ENCODE measurements around the gene F12.

The F12 gene

GRCh38 chr5:177368869-177369644 lies 40.3 kb downstream of the F12 start:
- no peak overlapping the region for H3K4me3 ChIP-seq (ENCODE audit: low read depth, low read length)
- DNase-seq (ENCODE audit: low read depth, low spot score): no peak
- in situ Hi-C loops (cut with HindIII; ENCODE audit: low sequenced_read_pairs): no loop called here
- peak; percentile 74 for TF ChIP-seq CTCF (IDR thresholded peaks at IDR 0.05; ENCODE audit: low read depth, low read length)

- in situ Hi-C loops (cut with HindIII; ENCODE audit: low sequenced_read_pairs): no loop called here
- no peak for TF ChIP-seq CTCF (IDR thresholded peaks at IDR 0.05; ENCODE audit: low read depth, low read length)
- no peak for DNase-seq (ENCODE audit: low read depth, low spot score)
- H3K4me3 ChIP-seq (ENCODE audit: low read depth, low read length): no peak overlapping the region
Observed at GRCh38 chr5:177367981-177368868, 41.1 kb downstream of the F12 start.

DNA sequence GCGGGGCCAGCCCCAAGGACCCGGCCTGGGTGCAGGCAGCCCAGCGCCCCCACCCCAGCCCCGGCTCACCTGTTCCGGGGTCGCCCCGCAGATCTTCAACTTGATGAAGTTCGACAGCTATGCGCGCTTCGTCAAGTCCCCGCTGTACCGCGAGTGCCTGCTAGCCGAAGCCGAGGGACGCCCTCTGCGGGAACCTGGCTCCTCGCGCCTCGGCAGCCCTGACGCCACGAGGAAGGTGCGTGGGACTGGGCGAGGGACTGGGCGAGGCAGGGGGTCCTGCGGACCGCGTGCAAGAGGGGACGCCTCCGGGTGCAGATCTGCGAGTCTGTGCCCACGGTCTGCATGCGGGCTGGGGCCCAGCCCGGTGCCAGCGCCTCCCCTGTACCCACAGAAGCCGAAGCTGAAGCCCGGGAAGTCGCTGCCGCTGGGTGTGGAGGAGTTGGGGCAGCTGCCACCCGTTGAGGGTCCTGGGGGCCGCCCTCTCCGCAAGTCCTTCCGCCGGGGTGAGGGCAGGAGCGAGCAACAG lies 42.0 kb downstream of the F12 start:
- in situ Hi-C loops (cut with HindIII; ENCODE audit: low sequenced_read_pairs): no loop called here
- no peak for DNase-seq (ENCODE audit: low read depth, low spot score)
- H3K4me3 ChIP-seq (ENCODE audit: low read depth, low read length): peak overlapping the region; percentile 38
- no peak for TF ChIP-seq CTCF (IDR thresholded peaks at IDR 0.05; ENCODE audit: low read depth, low read length)

DNA sequence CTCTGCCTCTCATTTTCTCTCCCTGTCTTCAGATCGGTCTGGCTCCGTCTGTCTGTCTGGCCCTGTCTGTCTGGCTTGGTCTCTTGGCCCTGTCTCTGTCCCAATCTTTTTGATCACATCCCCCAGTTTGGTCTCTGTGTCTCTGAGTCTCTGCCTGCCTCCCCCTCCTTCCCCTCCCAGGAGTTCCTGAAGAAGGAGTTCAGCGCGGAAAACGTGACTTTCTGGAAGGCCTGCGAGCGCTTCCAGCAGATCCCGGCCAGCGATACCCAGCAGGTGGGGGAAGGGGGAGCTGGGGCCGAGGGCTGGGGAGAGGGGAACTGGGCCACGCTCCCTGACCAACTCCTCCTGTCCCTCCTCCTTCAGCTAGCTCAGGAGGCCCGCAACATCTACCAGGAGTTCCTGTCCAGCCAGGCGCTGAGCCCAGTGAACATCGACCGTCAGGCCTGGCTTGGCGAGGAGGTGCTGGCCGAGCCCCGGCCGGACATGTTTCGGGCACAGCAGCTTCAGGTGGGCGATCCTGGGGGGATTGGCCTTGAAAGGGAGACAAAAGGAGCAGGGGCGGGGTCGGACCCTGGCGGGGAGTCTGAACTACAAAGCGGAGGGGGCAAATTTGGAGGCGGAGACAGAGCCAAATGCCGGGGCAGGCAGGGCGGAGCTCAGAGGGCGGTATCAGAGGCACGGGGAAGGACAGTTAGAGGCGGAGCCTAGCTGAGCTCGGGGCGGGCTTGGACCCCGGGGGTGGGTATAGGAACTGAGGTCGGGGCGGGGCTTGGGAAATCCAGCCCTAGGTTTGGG lies 42.6 kb downstream of the F12 start:
- H3K4me3 ChIP-seq (ENCODE audit: low read depth, low read length): peak overlapping the region; percentile 38
- no peak for TF ChIP-seq CTCF (IDR thresholded peaks at IDR 0.05; ENCODE audit: low read depth, low read length)
- peak; percentile 86 for DNase-seq (ENCODE audit: low read depth, low spot score)
- in situ Hi-C loops (cut with HindIII; ENCODE audit: low sequenced_read_pairs): no loop called here

- TF ChIP-seq CTCF (IDR thresholded peaks at IDR 0.05; ENCODE audit: low read depth, low read length): no peak
- in situ Hi-C loops (cut with HindIII; ENCODE audit: low sequenced_read_pairs): no loop called here
- no peak overlapping the region for H3K4me3 ChIP-seq (ENCODE audit: low read depth, low read length)
- DNase-seq (ENCODE audit: low read depth, low spot score): no peak
Observed at GRCh38 chr5:177365845-177366527, 43.4 kb downstream of the F12 start.
